ENCODE data around the gene STAU1.

DNA sequence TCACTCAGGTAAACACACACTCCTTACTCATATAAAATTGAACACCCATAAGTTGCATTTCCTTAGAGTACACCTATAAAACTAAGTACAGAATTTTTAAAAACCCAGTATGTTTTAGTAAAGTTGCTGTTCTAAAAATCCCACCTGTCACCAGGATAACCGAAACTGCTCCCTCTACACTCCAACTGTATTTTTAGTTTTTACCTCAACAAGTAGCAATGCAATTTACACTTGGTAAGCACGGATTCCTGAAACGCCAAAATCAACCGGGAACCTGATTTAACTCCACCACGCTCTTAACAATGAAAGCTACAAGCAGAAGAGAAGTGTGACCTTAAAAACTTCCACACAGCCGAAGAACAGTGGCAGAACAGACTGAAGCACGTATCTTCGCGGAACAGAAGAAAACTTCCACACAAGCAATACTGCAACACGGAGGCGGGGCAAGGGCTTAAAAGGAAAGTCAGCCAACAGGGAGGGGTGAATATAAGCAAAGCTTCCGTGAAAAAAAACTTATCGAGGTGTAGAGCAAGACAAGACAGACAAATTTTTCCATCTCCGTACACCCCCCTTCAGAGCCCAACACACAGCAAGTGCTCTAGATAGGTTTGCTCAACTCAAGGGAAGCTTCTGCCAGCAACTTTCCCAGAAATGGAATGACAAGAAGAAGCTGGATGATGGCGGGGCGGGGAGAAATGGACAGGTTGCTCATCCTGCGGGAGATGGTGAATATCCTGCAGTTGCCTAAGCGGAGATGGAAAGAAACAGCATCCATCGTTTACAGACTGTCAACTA, 1.4 kb downstream of the STAU1 start:
- TF ChIP-seq LEF1 (IDR thresholded peaks at IDR 0.05; ENCODE audit: borderline replicate concordance) (no peak), FOXK2 (IDR thresholded peaks at IDR 0.05) (no peak), SP1 (IDR thresholded peaks at IDR 0.05) (no peak), FOXM1 (IDR thresholded peaks at IDR 0.05; ENCODE audit: borderline replicate concordance) (no peak), ELF4 (IDR thresholded peaks at IDR 0.05) (no peak), BHLHE40 (IDR thresholded peaks at IDR 0.05; ENCODE audit: borderline replicate concordance) (no peak)
- TF ChIP-seq, protein P1, sequence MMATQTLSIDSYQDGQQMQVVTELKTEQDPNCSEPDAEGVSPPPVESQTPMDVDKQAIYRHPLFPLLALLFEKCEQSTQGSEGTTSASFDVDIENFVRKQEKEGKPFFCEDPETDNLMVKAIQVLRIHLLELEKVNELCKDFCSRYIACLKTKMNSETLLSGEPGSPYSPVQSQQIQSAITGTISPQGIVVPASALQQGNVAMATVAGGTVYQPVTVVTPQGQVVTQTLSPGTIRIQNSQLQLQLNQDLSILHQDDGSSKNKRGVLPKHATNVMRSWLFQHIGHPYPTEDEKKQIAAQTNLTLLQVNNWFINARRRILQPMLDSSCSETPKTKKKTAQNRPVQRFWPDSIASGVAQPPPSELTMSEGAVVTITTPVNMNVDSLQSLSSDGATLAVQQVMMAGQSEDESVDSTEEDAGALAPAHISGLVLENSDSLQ (IDR thresholded peaks at IDR 0.05): 0 out of 2 replicates have a peak, but pooled peaks have one; percentile 6

All from HEK293T (cell line).